ENCODE measurements around the gene MRRF.

The MRRF gene

DNA sequence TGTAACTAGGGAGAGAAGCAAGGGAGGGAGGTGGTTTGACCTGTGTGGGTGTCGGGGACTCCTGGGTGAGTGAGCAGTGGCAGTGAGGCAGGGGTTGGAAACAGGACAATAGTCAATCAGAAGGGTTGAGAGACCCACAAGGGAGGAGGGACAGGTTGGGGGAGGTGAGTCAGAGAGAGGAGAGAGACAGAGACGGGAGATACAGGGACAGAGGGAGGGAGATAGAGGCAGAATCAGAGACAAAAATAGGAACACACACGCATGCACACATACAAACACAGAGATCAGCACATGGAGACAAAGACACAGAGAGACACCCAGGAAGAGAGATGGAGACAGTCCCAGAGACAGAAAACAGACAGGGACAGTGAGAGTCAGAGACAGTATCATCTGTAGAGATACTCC lies 66.8 kb downstream of the MRRF start:
- no peaks in the 10 kb centered on the region for H3F3A ChIP-seq (ENCODE audit: control insufficient read depth, insufficient read depth)
- H3K9me3 ChIP-seq (ENCODE audit: control insufficient read depth, insufficient read depth, low read length), result no peaks in the 10 kb centered on the region
- no peak overlapping the region for H3K4me2 ChIP-seq (ENCODE audit: low read length)
- no peak for TF ChIP-seq EZH2phosphoT487 (IDR thresholded peaks at IDR 0.05; ENCODE audit: borderline replicate concordance, low read length)
- TF ChIP-seq, protein P1, sequence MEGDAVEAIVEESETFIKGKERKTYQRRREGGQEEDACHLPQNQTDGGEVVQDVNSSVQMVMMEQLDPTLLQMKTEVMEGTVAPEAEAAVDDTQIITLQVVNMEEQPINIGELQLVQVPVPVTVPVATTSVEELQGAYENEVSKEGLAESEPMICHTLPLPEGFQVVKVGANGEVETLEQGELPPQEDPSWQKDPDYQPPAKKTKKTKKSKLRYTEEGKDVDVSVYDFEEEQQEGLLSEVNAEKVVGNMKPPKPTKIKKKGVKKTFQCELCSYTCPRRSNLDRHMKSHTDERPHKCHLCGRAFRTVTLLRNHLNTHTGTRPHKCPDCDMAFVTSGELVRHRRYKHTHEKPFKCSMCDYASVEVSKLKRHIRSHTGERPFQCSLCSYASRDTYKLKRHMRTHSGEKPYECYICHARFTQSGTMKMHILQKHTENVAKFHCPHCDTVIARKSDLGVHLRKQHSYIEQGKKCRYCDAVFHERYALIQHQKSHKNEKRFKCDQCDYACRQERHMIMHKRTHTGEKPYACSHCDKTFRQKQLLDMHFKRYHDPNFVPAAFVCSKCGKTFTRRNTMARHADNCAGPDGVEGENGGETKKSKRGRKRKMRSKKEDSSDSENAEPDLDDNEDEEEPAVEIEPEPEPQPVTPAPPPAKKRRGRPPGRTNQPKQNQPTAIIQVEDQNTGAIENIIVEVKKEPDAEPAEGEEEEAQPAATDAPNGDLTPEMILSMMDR (IDR thresholded peaks at IDR 0.05; ENCODE audit: low read depth, low read length, poor library complexity, severe bottlenecking), result no peak
- H3K36me3 ChIP-seq (ENCODE audit: control insufficient read depth, low read length), result peaks cover 4% of the 10 kb centered on the region; the same call in 1 of the 2 replicates
- no peak overlapping the region for H3K27ac ChIP-seq (ENCODE audit: low read depth, low read length)
- H3K4me1 ChIP-seq (ENCODE audit: control insufficient read depth, low read length), result no peaks in the 10 kb centered on the region
- H3K79me2 ChIP-seq (ENCODE audit: control insufficient read depth, low read length), result no peaks in the 10 kb centered on the region
- H3K27me3 ChIP-seq (ENCODE audit: control insufficient read depth, low read length), result no peaks in the 10 kb centered on the region
- H4K20me1 ChIP-seq (ENCODE audit: control insufficient read depth, insufficient read depth, low read depth, low read length), result no peaks in the 10 kb centered on the region
- H3K9me2 ChIP-seq (replicated peaks; ENCODE audit: control insufficient read depth, low read length), result no peaks in the 10 kb centered on the region
- H3K4me3 ChIP-seq (ENCODE audit: low read length), result no peak overlapping the region

- Histone ChIP-seq H3K27me3 (ENCODE audit: control insufficient read depth, low read length) (no peaks in the 10 kb centered on the region), H3K4me2 (ENCODE audit: low read length) (no peak overlapping the region), H3K4me3 (ENCODE audit: low read length) (no peak overlapping the region), H3K79me2 (ENCODE audit: control insufficient read depth, low read length) (no peaks in the 10 kb centered on the region), H3K9me2 (replicated peaks; ENCODE audit: control insufficient read depth, low read length) (no peaks in the 10 kb centered on the region), H3K9me3 (ENCODE audit: control insufficient read depth, insufficient read depth, low read length) (no peaks in the 10 kb centered on the region), H3K27ac (ENCODE audit: low read depth, low read length) (no peak overlapping the region), H3K36me3 (ENCODE audit: control insufficient read depth, low read length) (no peaks in the 10 kb centered on the region), H3F3A (ENCODE audit: control insufficient read depth, insufficient read depth) (no peaks in the 10 kb centered on the region), H3K4me1 (ENCODE audit: control insufficient read depth, low read length) (peaks cover 5% of the 10 kb centered on the region), H4K20me1 (ENCODE audit: control insufficient read depth, insufficient read depth, low read depth, low read length) (no peaks in the 10 kb centered on the region)
- TF ChIP-seq, protein P1 (IDR thresholded peaks at IDR 0.05; ENCODE audit: low read depth, low read length, poor library complexity, severe bottlenecking), result no peak
- TF ChIP-seq EZH2phosphoT487 (IDR thresholded peaks at IDR 0.05; ENCODE audit: borderline replicate concordance, low read length), result no peak
Observed at GRCh38 chr9:122332083-122332482, 67.4 kb downstream of the MRRF start.

DNA sequence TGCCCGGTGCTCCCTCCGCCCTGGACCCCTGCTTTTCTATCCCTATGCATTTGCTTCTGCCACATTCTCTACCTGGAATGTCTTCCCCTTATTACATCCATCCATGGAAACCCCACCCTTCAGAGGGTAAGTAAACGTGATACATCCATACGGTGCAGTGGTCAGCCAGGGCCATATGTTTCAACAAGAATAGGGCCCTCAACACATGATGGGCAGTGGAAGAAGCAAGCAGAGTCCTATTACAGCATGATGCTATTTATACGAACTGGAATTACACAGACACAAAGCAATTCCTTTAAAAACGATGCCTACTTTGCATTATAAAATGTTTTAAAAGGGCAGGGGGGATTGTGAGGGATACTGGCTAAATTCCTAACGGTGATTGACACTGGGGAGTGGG lies 68.0 kb downstream of the MRRF start:
- no peaks in the 10 kb centered on the region for H3K79me2 ChIP-seq (ENCODE audit: control insufficient read depth, low read length)
- no peaks in the 10 kb centered on the region for H3K27me3 ChIP-seq (ENCODE audit: control insufficient read depth, low read length)
- H3K4me1 ChIP-seq (ENCODE audit: control insufficient read depth, low read length), result peaks cover 11% of the 10 kb centered on the region
- TF ChIP-seq, protein P1 (IDR thresholded peaks at IDR 0.05; ENCODE audit: low read depth, low read length, poor library complexity, severe bottlenecking), result no peak
- TF ChIP-seq EZH2phosphoT487 (IDR thresholded peaks at IDR 0.05; ENCODE audit: borderline replicate concordance, low read length), result no peak
- H3K36me3 ChIP-seq (ENCODE audit: control insufficient read depth, low read length), result no peaks in the 10 kb centered on the region
- no peaks in the 10 kb centered on the region for H4K20me1 ChIP-seq (ENCODE audit: control insufficient read depth, insufficient read depth, low read depth, low read length)
- no peaks in the 10 kb centered on the region for H3F3A ChIP-seq (ENCODE audit: control insufficient read depth, insufficient read depth)
- no peaks in the 10 kb centered on the region for H3K9me2 ChIP-seq (replicated peaks; ENCODE audit: control insufficient read depth, low read length)
- no peak overlapping the region for H3K27ac ChIP-seq (ENCODE audit: low read depth, low read length)
- no peak overlapping the region for H3K4me2 ChIP-seq (ENCODE audit: low read length)
- no peak overlapping the region for H3K4me3 ChIP-seq (ENCODE audit: low read length)
- H3K9me3 ChIP-seq (ENCODE audit: control insufficient read depth, insufficient read depth, low read length), result no peaks in the 10 kb centered on the region

Data from DOHH2 (cell line).